Activated T-cell treated with anti-CD3 and anti-CD28 coated beads for 24 hours (primary cell): ENCODE results near the gene HDAC4.

Experiments used
- DNase-seq: peaks from one replicate; pipeline ENCODE4 v3.0.0-alpha.2; 2020; ENCODE audit warnings: low read depth

The HDAC4 gene

DNA sequence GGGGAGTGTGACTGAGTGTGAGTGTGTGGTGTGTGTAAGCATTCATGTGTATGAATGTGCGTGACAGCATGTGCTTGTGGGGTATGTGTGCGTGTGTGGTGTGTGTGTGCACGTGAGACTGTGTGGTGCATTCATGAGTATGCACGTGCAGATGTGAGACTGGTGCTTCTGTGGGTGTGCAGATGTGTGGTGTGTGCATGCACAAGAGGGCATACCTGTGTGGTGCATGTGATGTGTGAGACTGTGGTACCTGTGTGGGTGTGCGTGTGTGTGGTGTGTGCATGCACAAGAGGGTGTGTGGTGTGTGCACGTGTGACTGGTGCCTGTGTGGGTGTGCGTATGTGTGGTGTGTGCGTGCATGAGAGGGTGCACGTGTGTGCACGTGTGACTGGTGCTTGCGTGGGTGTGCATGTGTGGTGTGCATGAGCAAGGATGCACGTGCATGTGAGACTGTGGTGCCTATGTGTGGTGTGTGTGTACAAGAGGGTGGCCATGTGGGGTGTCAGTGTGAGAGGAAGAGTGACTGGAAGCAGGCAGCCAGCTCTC, 339.6 kb downstream of the HDAC4 start:
- DNase-seq, result no peak

DNA sequence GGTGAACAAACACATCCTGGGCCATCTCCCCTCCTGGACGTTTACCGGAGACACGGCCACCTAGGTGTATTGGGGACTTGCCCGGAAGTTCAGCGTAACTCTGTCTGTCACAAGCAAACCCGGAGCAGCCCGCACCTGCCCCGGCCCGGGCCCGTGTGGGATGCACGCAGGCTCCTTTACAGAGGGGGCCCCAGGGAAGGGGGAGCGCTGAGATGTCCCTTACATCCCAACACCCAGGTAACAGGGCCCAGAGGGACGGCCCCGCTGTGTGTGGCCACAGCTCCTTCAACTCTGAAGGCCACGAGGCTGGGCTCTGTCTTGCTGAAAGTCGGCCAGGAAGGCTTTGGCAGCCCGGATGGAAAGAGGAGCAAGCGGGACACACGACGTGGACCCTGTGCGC, 340.1 kb downstream of the HDAC4 start:
- no peak for DNase-seq

DNA sequence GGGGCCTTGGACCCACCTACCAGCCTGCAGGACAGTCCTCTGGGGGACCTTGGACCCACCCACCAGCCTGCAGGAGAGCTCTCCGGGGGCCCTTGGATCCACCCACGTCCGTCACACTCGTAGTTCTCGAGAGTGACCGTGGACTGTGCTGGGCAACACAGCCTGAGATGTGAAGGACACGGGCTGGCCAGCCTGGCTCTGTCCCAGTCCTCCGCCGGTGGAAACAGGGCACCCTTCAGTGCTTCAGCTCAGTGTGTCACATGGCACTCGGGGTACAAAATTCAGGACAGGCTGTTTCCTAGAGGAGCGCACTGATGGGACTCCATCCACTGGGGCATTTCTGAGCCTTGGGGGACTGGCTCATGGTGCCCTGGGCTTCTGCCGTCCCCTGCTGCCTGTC, 341.0 kb downstream of the HDAC4 start:
- DNase-seq, result no peak

DNA sequence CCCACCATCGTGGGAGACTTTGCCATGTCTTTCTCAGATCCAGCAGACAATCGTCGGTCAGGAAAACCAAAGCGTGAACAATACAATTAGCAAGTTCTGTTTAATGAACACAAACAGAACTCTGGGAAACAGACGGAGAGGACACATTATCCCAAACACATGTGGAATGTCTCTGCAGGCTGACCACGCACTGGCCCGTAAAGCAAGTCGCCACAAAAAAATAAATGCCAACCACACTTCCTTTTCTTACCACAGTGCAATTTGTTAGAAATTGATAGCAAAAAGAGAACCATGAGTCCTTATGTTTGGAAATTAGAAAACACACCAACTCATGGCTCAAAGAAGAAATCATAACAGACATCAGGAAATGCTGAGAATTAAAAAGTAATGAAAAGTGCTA, 342.1 kb downstream of the HDAC4 start:
- DNase-seq, result no peak

DNA sequence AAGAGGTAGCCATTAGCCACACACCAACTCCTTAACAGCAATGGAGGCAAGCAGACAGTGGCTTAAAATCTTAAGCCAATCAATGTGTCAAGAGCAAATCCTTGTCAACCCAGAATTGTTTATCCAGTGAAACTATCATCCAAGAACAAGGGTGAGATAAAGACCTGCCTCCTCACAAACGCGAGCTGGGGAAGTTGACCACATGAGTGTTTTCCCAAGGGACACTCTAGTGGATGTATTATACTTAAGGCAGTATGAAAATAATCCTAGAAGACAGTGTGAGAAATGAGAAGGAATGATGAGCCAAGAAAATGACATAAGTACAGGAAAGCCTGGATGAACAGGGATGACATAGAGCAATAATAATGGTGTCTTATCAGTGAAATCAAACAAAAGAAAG, 343.3 kb downstream of the HDAC4 start:
- DNase-seq, result no peak

DNA sequence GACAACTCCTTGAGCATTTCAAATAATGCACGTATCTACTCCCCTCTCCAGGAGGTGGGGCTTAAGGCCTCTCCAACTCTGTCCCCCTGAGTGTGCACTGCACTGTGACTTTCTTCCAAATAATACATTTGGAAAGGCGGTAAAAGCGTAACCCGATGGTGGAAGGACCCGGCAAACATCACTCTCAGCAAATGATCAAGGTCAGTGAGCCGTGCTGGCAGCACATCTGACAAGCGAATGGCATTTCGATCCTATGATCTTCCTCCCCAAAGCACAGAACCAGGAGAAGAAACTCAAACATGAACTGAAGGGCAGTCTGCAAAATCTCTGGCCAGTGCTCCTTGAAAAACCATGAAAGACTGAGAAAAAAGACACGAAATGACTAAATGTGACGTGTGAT, 344.2 kb downstream of the HDAC4 start:
- DNase-seq, result no peak

DNA sequence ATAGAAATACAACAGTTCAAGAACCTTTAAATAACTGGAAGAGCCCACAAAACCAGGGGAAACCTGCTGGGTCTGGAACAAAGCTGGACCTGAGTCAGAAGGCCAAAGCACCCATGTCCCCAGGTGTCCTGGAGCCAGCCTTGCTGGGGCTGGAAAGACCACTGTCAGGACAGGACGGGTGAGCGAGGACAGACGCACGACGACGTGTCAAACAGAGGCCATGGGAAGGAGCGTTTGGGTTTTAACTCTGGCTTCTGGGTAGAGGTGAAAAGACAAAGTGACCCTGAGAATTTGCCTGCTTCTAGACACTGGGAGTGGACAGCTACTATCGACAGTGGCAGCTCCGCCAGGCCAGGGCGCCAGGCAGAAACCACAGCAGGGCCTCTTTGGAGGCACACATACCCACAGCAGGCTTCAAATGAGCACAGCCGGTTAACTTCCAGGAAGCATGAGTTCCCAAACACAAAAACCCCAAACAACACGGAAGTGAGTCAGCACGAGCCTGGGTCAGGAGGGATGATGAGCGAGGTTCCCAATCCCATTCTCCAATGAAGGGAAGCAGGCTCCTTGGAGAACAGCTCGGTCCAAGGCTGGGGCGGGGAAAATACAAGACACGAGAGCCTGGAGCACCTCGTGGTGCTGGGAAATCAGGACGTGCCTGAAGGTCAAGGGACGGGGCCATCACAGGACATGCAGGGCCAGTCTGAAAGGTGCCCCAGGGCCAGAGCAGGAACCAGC, 344.9 kb downstream of the HDAC4 start:
- DNase-seq, result no peak

DNA sequence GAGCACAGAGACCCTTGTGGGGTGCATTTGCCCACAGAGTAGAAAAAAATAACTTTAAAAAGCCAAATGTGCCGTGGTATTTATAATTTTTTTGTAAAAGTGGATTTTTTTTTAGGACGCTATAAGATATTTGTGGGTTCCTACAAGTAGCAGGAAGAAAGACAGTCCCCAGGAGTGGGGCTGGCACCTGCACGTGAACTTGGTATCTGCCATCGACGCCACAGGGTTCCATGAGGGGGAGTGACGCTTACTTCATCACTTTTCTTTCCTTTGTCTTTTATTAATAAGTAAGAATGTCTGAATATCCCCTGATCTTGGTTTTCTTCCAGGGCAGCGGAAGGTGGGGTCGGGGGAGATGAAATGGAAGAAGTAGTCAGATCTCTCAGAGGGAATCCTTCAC, 345.9 kb downstream of the HDAC4 start:
- no peak for DNase-seq

DNA sequence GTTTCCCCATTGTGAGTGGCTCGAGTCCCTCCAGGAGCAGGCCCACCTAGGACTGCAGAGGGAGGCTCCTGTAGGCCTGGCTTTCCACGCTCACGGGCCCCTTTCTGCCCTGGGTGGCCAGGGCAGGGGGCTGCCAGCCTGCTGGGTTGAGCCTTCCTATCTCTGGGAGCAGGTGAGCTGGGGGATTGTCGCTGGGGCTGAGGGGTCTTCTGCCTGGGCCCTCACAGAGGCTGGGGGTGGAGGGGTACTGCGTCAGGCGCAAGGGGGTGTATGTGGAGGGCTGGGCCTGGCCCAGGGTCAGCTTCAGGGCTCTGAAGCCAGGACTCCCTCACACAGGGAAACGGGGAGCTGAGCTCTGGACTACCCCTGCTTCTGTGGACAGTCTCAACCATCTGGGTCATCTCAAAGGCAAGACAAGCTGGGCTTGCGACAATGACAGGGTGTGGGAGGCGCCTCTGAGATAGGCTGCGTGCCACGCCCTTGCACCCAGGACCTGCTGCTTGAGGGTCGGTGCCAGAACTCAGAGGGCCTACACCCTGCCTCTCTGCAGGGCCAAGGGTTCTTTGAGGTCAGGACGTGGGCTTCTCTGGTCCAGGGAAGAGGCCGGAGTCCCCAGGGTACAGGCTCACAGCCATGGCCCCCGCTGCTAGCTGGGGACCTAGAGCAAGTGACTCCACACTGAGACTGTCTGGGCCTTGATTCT, 346.9 kb downstream of the HDAC4 start:
- no peak for DNase-seq

DNA sequence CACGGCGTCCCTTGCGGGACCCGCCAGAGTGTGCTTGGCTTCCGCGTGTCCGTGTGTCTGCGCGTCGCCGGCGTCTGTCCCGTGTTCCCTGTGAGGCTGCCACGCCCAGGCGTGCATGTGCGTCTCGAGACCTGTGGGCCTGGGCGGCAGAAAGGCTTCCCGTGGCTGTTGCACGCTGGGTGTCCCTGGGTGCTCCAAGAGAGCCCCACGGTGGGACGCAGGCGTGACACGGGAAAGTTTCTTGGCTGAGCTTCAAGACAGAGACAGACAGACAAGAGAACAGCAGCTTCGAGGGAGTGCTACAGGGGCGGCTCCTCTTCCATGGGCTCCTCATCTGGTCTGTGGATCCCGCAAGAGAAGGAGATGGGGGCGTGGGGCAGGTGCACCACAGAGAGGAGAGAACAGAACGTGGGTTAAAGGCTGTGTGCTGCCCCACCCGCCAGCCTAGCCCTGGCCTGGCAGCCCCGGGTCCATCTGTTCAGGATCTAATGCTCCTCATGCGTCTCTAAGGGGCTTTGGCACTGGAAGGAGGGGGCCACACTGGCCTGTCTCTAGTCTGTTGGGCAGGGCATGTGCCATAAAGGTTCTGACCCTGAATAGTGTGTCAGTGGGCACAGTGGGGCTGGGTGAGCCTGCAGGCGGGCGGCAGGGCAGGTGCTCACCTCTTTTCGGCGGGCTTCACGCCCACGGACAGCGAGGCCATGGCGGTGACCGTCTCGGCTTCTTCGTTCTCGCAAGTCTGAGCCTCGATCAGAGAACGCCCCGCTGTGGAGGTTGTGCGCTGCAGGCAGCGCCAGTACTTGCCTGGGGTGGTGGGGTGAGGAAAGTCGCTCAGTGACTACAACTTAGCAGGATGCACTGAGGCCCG, 347.8 kb downstream of the HDAC4 start:
- DNase-seq, result no peak

DNA sequence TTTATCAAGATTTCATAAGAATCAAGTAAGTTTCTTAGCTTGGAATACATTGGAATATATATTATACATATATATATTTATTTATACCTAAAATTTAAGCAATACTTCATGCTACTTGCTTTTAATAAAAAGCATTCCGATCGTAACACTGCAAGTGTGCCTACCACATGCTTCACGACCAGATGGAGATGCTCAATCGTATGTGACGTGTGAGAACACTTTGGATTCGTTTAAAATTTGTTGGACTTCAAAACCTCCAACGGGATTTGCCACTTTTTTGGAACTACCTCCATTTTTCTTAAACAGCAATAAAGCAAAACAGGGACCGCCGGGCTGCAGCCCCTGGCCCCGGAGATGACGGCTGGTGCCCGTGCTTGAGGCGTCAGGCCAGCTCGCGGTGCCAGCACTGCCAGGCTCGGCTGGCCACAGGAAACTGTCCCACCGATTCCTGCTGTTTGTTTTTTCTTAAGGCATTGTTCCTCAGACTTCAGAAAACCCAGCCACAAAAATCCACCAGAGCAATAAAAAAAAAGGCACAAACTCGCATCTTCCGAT, 348.9 kb downstream of the HDAC4 start:
- DNase-seq, result no peak

DNA sequence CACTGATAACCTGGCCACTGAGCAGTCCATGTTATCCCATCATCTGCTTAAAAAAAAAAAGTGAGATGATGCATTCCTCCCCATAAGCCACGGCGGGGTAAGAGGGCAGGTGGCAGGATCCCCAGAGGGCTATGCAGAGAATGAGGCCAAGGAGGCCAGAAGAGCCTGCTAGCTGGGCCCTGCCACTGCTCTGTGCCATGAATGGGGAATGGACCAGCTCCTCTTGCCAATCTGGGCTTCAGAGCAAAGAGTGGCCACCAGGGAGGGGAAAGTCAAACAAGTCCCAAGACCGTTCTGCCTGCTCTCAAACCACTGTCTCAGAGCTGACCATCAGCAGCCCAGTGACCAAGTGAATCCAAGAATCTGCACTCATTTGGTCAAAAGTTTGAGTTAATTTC, 350.6 kb downstream of the HDAC4 start:
- DNase-seq, result no peak

DNA sequence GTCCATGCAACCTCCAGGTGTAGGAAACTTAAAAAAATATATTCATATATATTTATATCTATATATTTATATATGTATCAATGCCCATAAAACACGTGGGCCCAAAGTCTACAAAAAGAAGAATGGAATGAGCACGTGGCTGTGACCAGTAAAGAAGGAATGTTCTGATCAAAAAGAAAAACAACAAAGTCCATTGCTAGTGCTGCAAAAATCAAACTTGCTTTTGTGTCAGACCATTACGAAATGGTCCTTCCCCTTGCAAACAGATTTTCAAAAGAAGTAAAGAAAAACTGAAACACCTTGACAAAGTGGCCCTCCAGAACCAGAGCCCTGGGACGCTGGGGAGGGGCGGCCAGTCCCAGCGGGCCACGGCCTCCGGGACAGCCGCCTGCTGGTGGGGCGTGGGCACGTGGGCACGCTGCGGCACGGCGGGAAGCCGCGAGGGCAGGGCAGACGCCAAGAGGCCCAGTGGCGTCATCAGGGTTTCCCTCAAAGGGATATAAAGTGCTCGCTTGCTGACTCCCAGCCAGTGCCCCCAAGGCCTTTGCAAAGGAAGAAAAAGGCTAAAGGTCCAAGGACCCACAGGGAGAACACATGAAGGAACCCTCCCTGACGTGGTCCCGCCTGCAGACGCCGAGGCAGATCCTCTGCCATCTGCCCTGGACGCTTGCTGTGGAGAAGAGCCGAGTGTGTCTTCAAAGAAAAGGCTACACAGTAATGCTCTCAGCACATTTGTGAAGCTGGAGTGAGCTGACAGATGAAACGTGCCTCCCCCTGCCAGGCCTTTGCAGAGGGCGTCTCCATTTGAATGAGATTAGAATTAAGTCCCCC, 351.2 kb downstream of the HDAC4 start:
- no peak for DNase-seq

DNA sequence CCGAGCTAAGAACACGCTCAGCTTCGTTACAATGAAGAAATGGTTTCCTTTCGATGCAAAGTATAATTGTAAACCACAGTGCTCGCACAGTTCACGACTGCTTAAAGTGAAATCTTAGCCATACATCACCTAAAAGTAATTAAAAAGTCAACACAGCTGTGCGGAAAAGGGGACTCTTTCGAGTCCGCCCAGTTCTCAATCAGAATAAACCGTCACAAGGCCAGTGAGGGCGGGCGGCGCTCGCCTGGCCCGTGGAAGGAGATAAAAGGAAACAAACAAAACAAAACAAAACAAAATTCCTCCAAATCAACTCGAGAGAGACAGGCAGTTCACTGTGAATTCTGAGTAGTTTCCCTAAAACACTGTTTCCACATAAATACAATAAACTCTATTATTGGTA, 352.1 kb downstream of the HDAC4 start:
- DNase-seq, result no peak

DNA sequence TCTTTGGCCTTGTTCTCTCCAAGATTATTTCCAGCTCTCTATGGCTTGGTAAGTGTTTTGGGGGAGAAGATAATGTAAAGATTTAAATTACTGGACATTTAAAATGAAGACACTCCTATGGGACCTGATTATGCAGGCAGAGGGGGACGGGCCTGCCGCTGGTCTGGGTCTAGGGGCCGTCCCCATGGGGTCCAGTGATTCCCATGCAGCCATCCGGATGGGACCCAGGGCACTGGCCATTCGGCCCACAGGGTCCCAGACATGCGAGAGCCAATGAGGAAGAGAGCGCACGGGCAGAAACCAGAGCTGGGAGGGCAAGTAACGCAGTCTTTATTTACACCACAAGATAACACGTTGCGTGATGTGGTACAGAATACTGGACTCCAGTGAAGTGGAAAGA, 353.0 kb downstream of the HDAC4 start:
- no peak for DNase-seq

DNA sequence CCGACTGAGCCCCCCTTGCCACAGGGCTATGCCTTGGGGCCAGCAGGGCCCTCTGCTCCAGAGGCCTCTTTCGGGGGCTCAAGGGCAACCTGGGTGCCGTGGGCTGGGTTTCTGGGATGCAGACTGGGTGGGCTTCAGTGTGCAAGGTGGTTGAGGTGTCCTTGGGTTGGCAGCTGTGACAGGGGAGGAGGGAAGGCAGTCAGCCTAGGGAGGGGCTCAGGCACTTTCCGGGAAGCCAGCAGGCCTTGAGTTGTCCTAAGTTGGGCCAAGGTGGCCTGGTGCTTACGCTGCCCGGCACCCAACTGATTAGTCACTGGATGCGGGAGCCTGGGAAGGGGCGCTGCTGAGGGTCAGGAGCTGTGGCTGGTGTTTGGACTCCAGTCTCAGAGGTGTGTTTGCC, 353.4 kb downstream of the HDAC4 start:
- no peak for DNase-seq

DNA sequence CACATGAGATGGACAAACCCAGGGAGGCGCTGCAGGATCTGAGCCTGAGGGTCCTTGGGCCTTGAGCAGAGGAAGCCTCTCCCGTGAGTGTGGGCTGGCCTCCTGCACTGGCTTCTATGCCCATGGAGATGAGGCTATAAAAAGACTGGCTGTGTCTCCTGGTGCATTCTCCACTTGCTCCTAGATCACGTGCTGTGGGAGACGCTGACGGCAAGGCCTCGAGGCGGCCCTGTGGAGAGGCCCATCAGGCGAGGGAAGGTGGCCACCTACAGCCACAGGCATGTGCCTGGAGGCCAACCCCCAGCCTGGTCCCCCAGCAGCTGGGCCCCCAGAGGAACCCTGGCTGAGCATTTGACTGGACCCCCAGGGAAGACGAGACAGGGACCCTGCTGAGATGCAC, 354.0 kb downstream of the HDAC4 start:
- no peak for DNase-seq

DNA sequence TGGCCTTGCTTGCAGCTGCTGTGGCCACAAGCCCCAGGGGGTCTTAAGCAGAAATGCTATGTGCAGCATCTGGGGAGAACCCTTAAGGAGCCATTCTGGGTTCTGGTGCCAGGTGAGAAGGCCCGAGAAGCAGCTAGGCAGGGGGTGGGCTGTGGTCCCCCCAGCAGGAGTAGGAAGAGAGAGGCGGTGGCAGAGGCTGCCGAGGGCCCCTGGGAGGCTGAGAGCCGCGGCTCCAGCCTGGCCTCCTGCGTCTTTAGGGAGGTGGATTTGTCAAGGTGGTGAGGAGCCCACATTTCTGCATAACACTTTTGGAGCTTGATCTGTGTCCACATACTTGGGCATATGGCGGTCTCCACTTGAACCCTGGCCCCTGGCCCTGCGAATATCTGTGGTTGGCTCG, 356.5 kb downstream of the HDAC4 start:
- no peak for DNase-seq

DNA sequence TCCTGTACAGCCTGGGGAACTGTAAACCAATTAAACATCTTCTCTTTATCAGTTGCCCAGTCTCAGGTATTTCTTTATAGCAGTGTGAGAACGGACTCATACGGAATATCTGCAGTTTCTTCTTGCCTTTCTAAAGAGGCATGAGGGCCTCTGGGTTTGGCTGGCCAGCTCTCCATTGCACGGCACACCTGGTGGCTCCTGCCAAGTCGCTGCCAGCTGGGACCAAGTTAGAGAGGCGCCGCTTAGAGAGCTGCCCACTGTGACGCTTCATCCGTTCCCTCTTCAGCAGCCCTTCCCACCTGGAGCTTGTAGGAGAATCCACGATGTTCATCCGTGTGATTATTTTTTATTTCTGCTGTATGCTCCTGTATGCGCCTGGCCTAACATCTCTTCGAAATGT, 357.5 kb downstream of the HDAC4 start:
- no peak for DNase-seq

DNA sequence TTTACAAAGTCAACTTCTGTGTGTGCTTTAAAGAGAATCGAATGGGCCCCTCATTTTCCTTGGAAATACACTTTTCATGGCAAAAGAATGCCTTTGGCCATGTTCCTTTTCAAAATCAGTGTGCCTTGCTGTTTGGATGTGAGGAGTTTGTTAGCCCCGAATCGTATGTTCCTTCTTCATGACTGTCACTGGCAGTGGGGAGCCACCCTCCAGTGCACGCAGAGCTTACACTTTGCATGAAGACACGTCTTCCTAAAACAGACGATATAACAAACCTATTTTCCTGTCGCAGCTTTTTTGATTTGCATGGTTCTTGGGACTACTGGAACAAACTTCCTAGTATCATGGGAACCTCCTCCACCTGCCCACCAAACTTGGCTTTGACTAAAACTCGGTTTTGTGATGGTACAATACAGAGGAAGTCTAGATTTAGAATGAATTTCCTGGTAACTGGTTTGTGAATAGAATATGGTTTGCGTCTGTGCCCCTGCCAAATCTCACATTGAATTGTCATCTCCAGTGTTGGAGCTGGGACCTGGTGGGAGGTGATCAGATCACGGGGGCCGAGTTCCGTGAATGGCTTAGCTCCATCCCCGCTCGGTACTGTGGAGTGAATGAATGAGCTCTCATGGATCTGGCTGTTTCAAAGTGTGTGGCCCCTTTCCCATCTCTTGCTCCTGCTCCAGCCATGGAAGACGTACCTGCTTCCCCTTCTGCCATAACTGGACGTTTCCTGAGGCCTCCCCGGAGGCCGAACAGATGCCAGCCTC, 358.1 kb downstream of the HDAC4 start:
- no peak for DNase-seq

DNA sequence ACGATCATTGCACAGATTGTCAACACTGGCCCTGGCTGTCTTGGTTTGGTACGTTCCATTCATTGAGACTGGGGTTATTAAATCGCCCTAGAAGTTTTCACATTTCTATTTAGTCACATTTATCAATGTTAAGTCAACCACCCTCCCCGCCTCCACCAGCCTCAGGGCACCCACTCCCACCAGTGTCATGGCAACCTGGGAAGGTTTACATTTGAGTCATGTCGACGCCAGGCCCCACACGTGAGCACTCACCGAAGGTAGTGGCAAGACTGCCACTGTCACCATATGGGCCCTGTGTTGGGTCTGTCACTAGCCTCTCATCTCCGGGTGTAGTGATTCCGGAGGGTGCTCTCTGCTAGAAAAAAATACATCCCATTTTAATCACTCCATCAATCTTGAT, 358.8 kb downstream of the HDAC4 start:
- DNase-seq, result no peak
